HG03280 (cell line): ENCODE measurements around the gene PPM1E.

Experiments
- ATAC-seq: cut with Tn5 transposase; IDR thresholded peaks from one replicate; pipeline ENCODE4 v1.9.1; 2021; ENCODE audit warnings: mild to moderate bottlenecking, moderate library complexity; ENCODE audit not compliant: unreplicated experiment

PPM1E gene

DNA sequence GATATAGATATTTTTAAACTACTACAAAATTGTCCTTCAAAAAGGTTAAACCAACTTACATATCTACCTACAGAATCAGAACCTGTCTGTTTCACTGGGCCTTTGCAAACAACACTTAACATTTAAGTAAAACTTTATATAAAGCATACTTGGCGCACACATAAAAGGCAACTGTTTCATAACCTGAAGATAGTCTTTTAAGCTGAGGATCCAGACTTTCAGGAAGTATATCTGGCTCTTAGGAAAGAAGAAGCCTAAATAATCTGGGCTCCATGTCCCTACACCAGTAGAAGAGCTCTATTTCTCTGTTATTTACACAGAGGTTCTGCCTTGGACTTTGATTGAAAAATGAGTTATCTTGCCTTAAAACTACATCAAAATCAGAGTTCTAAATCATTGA, 275.2 kb downstream of the PPM1E start:
- no peak for ATAC-seq
